CD4-positive, alpha-beta T cell treated with Interleukin-17A for 4 hours (primary cell): ENCODE measurements around the gene LIPH.

Experiments used
- DNase-seq: peaks from one replicate; pipeline ENCODE4 v3.0.0-alpha.2; 2020; ENCODE audit warnings: mixed read lengths

The LIPH gene

GRCh38 chr3:185537369-185537970 is 14.9 kb downstream of the LIPH start:
- DNase-seq: peak; percentile 11

- no peak for DNase-seq
These were observed 17.9 kb downstream of the LIPH start for GRCh38 chr3:185534511-185534910.

DNA sequence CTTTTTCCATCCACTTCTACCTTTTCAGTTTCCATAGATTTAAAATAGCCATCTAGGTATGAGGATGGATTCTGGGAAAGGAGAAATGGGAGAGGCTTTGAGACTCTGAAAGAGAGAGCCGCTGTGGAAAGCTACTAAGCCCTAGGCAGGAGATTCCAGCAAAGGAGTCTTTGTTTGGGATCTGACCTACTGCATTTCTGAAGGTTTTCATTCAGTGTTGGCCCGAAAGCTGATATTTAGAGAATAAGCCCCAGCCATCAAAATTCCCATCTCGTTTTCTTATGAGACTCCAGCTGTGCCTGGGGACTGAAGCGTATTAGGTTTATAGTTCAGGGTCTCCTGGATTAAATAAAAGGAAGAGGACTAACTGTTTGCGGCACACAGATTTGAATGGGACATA is 19.5 kb downstream of the LIPH start:
- no peak for DNase-seq

- DNase-seq: no peak
These were observed 21.5 kb downstream of the LIPH start for GRCh38 chr3:185530856-185531255.

DNA sequence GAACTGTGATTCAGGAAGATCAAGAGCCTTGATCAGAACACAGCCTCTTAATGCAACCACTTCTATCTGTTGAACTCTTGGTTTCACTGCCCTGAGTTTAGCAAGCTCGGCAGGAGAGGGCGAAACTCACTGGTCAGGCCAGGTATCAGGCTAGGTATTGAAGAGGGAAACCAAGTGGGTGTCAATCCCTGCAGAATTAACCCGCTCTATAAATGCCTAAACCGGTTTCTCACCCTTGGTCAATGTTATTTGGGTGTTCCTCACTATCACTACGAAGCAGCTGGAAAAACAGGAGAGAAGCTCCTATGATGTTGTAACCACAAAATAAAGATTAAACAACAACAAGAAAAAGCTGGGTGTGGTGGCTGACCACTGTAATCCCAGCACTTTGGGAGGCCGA is 23.9 kb downstream of the LIPH start:
- DNase-seq: no peak

GRCh38 chr3:185527364-185527763 is 25.0 kb downstream of the LIPH start:
- no peak for DNase-seq

- DNase-seq: no peak
These were observed 25.9 kb downstream of the LIPH start for GRCh38 chr3:185526349-185526951.

DNA sequence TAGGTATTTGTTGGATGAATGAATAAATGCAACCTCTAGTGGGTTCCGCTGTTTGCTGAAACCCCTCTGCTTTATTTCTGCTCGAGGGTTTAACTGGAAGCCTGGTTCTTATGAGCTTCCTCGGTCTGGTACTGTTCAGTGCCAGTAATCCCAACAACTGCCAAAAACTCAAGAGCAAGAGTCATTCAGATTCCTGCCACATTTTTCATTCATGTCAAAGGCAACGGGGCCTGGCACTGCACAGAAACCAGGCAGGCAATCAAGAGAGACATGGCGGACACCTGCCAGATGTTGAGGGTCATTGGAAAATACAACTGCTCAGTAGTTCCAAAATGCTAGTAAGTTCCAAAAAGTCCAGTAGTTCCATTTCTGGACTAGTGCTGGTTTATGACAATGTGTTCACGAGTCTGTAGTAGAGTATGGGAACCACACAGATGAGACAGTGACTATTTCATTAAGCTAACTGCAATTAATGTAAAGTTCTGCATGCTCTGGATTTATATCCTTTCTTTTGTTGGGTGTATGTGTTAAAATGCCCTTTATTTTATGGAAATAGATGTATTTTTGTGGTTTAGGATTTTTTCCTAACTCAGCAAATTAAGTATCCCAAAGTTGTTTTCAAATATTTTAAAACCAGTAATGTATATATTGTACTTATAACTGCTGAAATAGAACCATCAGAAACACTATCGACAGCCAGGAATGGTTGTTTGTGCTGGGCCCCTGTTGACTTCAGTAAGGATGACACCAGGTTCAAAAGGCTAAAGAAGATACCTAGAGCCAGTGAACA is 30.8 kb downstream of the LIPH start:
- no peak for DNase-seq

DNA sequence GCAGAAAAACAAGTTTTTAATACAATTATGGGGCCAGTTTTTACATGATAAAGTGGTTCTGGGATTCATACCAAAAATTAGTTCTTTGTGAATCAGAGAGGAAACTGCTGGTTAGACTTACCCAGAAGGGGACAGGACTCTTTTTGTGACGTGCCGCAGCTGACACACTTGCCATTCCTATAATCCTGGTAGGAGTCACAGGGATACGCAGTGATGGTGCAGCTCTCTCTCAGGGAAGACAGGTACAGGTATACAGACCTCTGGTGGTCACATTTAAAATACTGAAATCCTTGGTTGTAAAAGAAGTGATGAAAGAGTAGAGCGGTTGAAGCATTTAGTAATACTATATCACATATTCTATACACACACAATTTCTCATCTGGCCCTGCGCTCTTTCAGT is 33.4 kb downstream of the LIPH start:
- DNase-seq: no peak

- no peak for DNase-seq
These were observed 34.8 kb downstream of the LIPH start for GRCh38 chr3:185517387-185518130.

GRCh38 chr3:185511711-185512110 is 40.7 kb downstream of the LIPH start:
- no peak for DNase-seq

- no peak for DNase-seq
These were observed 43.9 kb downstream of the LIPH start for GRCh38 chr3:185508335-185508991.

- DNase-seq: no peak
These were observed 44.5 kb downstream of the LIPH start for GRCh38 chr3:185507883-185508282.

DNA sequence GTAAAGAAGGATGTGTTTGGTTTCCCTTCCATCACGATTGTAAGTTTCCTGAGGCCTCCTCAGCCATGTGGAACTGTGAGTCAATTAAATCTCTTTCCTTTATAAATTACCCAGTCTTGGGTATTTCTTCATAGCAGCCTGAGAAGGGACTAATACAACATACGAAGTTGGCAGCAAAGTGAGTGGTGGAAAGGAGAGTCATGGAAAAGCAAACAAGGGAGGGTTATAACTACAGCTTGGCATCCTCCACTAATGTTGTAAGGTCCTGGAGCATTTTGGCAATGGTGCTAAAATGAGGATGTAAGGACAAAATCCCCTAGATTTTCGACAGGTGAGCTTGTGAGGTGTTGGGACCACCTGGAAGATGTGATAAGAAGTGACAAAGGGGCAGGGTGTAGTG is 47.8 kb downstream of the LIPH start:
- no peak for DNase-seq

DNA sequence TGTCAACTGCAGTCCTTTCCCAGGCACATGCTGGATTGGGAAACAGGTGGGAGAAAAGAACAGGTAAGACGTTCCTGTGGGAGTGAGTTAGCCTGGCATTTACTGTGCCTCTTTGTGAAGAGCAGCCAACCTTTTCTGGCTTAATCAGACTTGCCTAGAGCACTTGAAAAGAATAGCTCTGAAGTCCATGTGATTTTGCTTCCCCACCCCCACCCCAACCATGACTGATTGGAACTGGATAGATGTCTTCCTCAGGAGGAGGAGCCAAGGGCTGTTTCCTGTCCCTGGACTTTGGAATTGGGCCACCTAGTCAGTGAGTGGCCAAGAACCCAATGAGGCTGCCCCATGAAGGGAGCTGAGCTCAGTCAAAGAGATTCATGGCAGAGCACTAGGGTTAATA is 48.9 kb downstream of the LIPH start:
- no peak for DNase-seq

- DNase-seq: no peak
These were observed 49.4 kb downstream of the LIPH start for GRCh38 chr3:185502987-185503386.

GRCh38 chr3:185498503-185499396 is 53.6 kb downstream of the LIPH start, which contains the start of gene TMEM41A:
TSS of gene TMEM41A (minus strand) at chr3:185499035. CDS start at chr3:185498961, 74 bp downstream.
- DNase-seq: peak; percentile 91

DNA sequence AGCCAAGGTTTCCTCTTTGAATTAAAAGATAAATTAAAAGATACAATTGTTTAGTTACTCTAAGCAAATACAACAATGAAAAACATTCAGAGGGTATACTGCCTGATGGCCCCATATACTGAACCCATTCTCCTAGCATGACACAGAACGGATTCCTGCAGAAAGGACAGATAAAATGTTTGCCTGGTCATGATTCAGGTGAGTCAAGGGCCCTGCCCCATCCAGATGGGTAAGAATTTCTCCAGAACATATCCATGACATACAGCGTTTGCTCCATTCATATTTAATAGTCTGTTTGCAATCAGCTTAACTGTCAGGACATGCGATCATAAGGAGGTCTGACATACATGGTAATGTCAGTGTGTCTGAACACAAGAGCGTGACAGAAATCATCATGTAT is 62.1 kb downstream of the LIPH start:
- no peak for DNase-seq

DNA sequence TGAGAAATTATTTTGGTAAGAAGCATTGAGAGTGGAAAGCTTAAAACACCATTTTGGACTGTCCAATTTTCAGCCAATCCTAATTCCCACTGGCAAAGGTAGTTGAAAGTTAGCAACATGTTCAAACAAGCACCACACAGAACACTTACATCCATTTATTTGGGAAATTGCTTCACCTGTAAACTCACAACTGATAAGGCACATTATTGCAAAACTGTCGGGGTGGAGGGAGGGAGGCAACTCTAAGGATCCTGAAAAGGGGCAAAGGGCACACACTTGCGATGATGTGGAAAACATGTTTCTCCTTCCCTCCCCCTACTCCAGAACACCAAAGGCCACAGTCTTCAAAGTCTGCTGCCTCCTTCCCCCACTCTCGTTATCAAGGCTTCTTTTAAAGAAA is 62.9 kb downstream of the LIPH start:
- no peak for DNase-seq

DNA sequence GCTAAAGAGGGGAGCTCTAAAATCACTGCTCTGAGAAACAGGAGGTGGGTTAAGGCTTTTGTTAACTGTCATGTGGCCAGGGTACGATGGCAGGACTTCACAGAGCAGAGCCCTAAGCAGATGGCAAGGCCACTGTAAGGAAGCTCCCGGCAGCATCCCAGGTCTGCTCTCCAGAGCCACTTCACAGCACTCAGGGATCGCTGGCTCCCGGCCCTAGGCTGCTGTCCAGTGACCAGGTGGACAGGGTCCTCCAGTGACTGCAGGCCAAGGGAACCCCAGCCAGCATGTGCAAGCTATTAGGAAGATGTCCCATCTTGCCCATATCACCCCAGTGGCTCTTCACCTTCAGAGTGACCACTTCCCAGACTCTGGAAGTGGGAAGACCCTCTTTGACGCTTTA is 63.9 kb downstream of the LIPH start:
- no peak for DNase-seq

DNA sequence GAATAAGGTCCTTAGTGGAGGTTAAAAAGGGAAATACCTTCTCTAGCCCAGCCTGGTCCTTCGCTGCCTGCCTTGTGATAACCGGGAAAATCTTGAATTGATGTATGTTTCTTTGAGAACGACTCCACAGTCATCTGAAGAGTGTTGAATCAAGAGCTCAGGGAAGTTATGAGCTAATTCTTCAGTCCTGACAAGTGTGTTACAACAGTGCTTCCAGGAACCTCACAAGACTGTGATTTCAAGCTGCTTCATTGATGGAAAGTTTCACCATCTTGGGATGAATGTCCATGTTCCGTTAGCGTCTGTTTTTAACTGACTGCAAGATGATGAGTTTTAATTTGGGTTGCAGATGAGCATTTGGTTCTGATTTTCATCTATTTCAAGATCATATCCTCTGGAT is 66.0 kb downstream of the LIPH start:
- DNase-seq: no peak

GRCh38 chr3:185484296-185484695 is 68.1 kb downstream of the LIPH start:
- DNase-seq: no peak
